Measurements from ENCODE around the gene REPS1.
"Not testable (repeated sequence)": the region's sequence is repeated elsewhere in the genome, so short reads cannot be mapped to it uniquely, and the experiment has no call there.

The REPS1 gene

GRCh38 chr6:138970159-138970558, 17.9 kb downstream of the REPS1 start:
- DNase-seq, result no peak

GRCh38 chr6:138966870-138967269, 21.2 kb downstream of the REPS1 start:
- no peak for DNase-seq

GRCh38 chr6:138965971-138966370, 22.1 kb downstream of the REPS1 start:
- DNase-seq, result no peak

GRCh38 chr6:138965291-138965874, 22.7 kb downstream of the REPS1 start:
- DNase-seq, result no peak

- DNase-seq, result no peak
These were observed 24.0 kb downstream of the REPS1 start for GRCh38 chr6:138964012-138964411.

- DNase-seq, result no peak
These were observed 24.5 kb downstream of the REPS1 start for GRCh38 chr6:138963531-138963930.

GRCh38 chr6:138963119-138963518, 24.9 kb downstream of the REPS1 start:
- DNase-seq, result no peak

GRCh38 chr6:138959521-138959920, 28.5 kb downstream of the REPS1 start:
- no peak for DNase-seq

- no peak for DNase-seq
These were observed 29.5 kb downstream of the REPS1 start for GRCh38 chr6:138958595-138958994.

GRCh38 chr6:138957903-138958302, 30.1 kb downstream of the REPS1 start:
- no peak for DNase-seq

- DNase-seq, result no peak
These were observed 30.6 kb downstream of the REPS1 start for GRCh38 chr6:138957484-138957883.

GRCh38 chr6:138956244-138956924, 31.7 kb downstream of the REPS1 start:
- DNase-seq, result no peak

GRCh38 chr6:138955262-138955661, 32.8 kb downstream of the REPS1 start:
- no peak for DNase-seq

- DNase-seq, result peak; percentile 5
These were observed 34.6 kb downstream of the REPS1 start for GRCh38 chr6:138953451-138953850.

- no peak for DNase-seq
These were observed 39.4 kb downstream of the REPS1 start for GRCh38 chr6:138948546-138949179.

- DNase-seq, result no peak
These were observed 40.0 kb downstream of the REPS1 start for GRCh38 chr6:138948004-138948403.

GRCh38 chr6:138945354-138945753, 42.7 kb downstream of the REPS1 start:
- DNase-seq, result no peak

- no peak for DNase-seq
These were observed 43.6 kb downstream of the REPS1 start for GRCh38 chr6:138944412-138944811.

GRCh38 chr6:138943089-138943625, 44.9 kb downstream of the REPS1 start:
- DNase-seq, result no peak

- not testable (repeated sequence) for DNase-seq
These were observed 51.2 kb downstream of the REPS1 start for GRCh38 chr6:138936873-138937272.

GRCh38 chr6:138931660-138932059, 56.4 kb downstream of the REPS1 start:
- DNase-seq, result no peak

- DNase-seq, result no peak
These were observed 61.5 kb downstream of the REPS1 start for GRCh38 chr6:138926579-138926978.

GRCh38 chr6:138925806-138926205, 62.2 kb downstream of the REPS1 start:
- DNase-seq, result no peak

- DNase-seq, result no peak
These were observed 64.5 kb downstream of the REPS1 start for GRCh38 chr6:138923561-138923960.
